Measurements from ENCODE around the gene CDH18.

Gene CDH18

GRCh38 chr5:19519448-19519847 is 468.6 kb downstream of the CDH18 start:
- H3K4me3 ChIP-seq (ENCODE audit: control insufficient read depth, low read depth, low read length): no peak overlapping the region
- no peak for DNase-seq (ENCODE audit: low read depth)

GRCh38 chr5:19498852-19499251 is 489.1 kb downstream of the CDH18 start:
- DNase-seq (ENCODE audit: low read depth): no peak
- TF ChIP-seq CTCF (conservative IDR thresholded peaks at IDR 0.05; ENCODE audit: control insufficient read depth, insufficient read depth, low read depth, low read length): no peak
- no peak overlapping the region for H3K4me3 ChIP-seq (ENCODE audit: control insufficient read depth, low read depth, low read length)

More at GRCh38 chr5:19519448-19519847, 468.6 kb downstream of the CDH18 start:
- TF ChIP-seq CTCF (conservative IDR thresholded peaks at IDR 0.05; ENCODE audit: control insufficient read depth, insufficient read depth, low read depth, low read length): no peak

DNA sequence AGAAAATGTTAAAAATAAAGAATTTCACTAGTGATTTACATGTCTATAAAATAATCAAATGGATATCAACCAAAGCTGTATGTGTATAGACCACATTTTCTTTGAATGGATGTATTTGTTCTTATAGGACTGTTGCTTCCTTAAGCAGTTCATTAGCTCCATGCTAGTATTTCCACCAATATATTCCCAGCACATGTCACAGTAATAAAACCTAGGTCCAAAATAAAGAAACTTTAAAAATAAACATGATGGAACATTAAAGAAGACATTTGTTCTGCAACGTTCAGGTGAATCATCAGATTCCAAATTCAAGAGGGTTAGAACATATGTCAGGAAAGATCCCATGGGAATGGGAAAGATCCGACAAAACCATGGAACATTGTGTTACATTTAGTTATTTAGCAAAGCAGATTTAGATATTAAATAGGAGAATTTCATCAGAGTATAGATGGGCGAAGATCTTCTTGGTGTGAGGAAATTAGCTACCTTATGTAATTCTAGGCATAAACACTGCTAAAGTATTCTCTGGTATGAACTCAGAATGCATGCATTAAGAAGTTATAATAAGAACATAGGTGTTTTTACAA is 490.7 kb downstream of the CDH18 start:
- H3K4me3 ChIP-seq (ENCODE audit: control insufficient read depth, low read depth, low read length): no peak overlapping the region
- no peak for TF ChIP-seq CTCF (conservative IDR thresholded peaks at IDR 0.05; ENCODE audit: control insufficient read depth, insufficient read depth, low read depth, low read length)
- peak; percentile 1 for DNase-seq (ENCODE audit: low read depth)

- TF ChIP-seq CTCF (conservative IDR thresholded peaks at IDR 0.05; ENCODE audit: control insufficient read depth, insufficient read depth, low read depth, low read length): no peak
- peak; percentile 0 for DNase-seq (ENCODE audit: low read depth)
Measured at GRCh38 chr5:19496056-19496455, 491.9 kb downstream of the CDH18 start.

DNA sequence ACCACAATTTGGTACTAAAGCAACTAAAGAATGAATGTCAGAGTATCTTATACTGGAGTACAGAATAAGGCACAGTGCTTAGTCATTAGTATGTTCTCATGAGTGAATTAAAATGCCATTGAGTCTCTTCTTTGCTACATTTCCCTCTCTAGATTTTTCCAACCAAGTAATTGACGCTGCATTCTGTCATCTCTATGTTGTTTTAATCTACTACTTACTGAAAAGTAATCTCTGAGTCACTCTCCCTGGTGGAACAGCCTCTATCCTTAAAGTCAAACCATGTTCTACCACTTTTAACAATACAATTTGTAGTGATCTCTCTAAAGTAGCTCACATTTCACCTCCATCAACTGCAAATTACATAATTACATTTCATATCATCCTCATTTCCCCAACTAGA is 495.1 kb downstream of the CDH18 start:
- no peak for TF ChIP-seq CTCF (conservative IDR thresholded peaks at IDR 0.05; ENCODE audit: control insufficient read depth, insufficient read depth, low read depth, low read length)
- peak; percentile 0 for DNase-seq (ENCODE audit: low read depth)

More at GRCh38 chr5:19496056-19496455, 491.9 kb downstream of the CDH18 start:
- no peak overlapping the region for H3K4me3 ChIP-seq (ENCODE audit: control insufficient read depth, low read depth, low read length)

DNA sequence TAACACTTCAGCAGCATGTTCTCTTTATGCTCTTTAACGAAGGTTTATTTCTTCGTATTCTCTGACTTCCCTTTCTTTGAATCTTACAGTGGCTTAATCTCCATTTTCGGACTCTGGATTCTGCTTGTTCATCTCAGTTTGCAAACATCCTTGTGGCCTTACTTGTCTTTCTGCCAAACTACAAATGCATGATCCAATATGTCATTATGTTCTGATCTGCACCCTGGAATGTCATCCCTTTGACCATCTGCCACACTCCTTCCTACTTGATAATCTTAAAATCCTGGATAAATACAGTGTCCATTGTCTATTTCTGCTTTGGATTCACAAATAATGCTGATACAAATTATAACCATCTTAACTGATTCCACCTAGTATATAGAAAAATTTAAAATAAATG is 499.2 kb downstream of the CDH18 start:
- no peak for DNase-seq (ENCODE audit: low read depth)
- no peak overlapping the region for H3K4me3 ChIP-seq (ENCODE audit: control insufficient read depth, low read depth, low read length)
- TF ChIP-seq CTCF (conservative IDR thresholded peaks at IDR 0.05; ENCODE audit: control insufficient read depth, insufficient read depth, low read depth, low read length): no peak

More for the DNA sequence above, 495.1 kb downstream of the CDH18 start:
- no peak overlapping the region for H3K4me3 ChIP-seq (ENCODE audit: control insufficient read depth, low read depth, low read length)

DNA sequence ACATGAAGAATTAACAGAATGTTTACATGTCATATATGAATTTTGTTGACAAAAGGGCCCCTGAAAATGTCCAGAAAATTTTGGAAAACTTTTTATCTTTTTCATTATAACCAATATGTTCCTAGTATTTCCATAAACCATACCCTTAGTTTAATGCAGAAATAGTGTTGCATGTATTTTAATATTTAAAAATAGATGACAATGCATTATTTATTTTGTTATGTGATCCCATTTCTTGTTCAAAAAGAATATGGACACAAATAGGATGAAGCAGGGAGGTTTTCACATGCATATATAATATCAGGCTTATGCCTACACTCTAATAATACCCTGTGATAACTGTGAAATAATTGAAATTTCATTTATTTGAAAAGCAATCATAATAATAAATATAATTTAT is 500.5 kb downstream of the CDH18 start:
- TF ChIP-seq CTCF (conservative IDR thresholded peaks at IDR 0.05; ENCODE audit: control insufficient read depth, insufficient read depth, low read depth, low read length): no peak

More for the DNA sequence above, 500.5 kb downstream of the CDH18 start:
- no peak for DNase-seq (ENCODE audit: low read depth)
- H3K4me3 ChIP-seq (ENCODE audit: control insufficient read depth, low read depth, low read length): no peak overlapping the region

Measured in fibroblast of mammary gland (primary cell).